SHP77 treated with DMSO at 0.1 percent for 48 hours (cell line): Measurements from ENCODE around the gene PITX1.

Source experiments
- DNase-seq: peaks from one replicate; lab custom pipeline; 2025; lab: John Stamatoyannopoulos, UW

Gene PITX1

DNA sequence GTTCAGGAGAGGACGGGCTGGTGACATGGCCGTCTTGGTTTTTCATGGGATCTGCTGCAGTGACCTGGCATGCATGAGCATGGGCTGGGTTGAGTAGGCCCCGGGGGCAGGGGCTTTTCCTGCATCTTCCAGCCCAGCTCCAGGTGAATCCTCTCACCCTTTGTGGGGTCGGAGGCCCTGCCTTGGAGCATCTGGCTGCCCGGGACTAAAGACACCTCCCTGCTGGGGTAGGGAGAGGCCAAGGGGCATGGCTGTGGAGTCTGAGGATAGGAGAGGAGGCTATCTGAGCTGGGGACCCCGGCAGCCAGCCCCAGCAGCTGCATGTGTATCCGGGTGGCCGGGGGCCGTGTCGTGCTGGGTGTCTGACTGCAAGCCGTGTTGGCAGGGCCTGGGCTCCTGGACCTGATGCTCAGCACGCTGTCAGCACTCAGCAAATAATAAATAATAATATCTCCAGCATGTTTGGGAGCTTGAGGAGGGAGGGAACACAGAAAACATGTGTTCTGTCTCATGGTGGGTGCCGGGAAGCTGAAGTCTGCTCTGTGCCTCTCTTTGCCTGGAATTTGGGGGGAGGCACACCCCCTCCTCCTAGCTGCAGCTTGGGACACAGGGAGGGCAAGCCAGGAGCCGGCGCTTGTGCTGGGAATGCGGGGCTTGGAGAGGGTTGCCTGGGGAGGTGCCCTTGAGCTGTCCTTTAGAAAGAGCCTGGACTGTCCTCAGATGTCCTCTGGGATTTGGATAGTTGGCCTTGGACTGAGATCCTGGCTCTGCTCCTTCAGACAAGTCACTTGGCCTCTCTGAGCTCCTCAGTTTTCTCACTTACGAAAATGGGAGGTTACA, 28.4 kb upstream of the PITX1 start:
- no peak for DNase-seq

DNA sequence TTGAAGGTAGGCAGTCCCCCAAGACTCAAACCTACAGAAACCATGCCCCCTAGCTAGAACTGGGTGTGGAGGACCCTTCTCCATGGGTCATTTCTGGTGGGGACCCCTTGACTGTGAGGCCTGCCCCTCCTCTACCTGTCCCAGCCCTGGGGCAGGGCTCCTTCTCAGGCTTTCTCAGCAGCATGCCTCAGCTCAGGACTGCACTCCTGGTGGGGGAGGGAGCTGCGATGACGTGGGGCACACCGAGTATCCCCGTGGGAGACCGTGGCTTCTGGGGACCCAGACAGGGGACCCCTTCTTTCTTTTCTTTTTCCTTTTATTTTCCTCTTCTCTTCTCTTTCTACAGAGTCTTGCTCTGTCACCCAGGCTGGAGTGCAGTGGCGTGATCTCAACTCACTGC, 27.0 kb upstream of the PITX1 start:
- no peak for DNase-seq

DNA sequence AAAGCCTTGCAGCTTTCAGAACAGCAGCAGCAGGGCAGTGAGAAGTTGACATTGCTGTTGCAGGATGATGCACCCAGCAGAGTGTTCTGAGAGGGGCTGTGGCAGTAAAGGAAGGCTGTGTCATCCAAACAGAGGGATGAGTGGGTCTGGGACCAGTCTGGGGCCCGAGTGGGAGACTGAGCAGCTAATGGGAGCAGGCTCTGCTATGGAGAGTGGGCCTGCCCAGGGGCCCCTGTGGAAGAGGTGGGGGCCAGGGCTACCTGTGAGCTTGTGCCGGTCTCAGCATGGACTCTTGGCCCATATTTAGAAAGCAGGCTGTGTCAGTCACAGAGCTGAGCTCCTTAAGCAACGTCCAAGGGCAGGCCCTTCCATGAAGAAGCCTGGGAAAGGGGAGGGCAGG, 26.0 kb upstream of the PITX1 start:
- no peak for DNase-seq

DNA sequence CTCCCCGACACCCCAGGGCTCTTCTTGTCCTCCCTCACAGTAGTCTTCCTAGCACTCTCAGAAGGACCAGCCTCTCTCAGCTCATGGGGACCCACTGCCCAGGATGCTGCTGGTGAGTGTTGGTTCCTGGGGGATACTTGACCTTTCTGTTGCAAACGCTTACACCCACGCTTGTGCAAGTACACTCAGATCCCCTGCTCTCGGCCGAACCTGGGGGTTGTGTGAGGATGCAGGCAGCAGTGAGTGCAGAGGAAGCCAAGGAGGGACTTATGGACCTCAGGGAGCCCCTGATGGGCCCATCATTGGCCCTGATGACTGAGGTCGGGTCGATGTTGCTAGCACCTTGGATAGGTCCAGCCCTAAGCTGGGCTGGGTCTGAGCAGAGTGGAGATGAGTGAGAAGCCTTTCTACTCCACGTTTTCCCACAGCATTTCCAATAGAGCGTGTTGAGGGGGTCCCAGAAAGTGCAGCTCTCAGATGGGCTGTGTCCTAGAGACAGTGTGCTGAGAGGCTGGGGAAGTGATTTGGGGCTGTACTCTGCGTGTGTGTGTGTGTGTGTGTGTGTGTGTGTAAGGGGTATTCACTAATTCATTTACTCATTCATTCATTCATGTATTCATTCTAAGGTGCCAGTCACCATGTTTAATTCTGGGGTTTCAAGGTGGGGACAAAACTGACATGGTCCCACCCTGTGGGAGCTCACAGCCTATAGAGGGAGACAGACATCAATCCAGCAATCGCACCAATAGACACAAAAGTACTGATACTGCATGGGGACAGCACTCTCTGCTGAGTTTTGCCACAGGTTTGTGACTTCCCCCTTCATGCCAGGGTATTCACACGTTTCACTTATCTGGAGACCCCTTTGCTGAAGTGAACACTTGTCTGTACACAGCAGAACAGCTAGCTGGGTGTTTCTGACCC, 25.2 kb upstream of the PITX1 start:
- no peak for DNase-seq

DNA sequence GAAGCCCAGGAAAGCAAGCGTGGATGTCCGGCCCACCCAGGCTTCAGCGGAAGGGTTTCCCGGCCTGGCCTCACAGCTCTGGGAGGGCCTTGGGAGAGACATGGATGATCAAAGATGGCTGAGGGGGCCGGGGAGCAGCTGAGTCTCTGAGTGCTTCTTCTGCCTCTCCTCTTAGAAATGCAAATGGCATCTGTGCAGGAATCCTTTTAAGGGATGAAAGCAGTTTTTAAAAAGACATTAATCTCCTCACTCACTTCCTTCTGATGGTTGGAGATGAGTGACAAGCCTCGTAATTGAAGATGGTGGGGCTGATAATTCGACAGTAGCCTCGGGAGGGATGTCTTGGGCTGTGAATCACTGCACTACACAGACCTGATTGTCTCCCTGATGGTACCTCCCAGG, 24.3 kb upstream of the PITX1 start:
- DNase-seq, result no peak

DNA sequence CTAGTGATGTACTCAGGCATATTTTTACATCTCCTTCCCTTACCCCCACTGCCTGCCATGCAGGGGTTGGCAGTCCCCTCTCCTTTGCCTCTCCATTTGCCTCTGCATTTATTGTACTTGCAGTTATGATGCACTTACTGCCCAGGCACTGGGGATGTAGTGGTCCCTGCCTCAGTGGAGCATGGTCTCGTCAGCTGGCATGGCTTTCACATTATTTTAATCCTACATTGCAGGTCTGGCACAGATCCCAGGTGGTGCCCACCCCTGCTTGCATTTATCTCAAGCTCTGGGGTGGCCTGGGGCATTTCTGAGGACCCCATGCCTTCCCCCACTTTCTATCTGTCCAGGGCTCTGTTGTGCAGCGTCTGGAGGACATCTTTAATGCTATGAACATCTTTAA, 23.2 kb upstream of the PITX1 start:
- DNase-seq, result no peak

DNA sequence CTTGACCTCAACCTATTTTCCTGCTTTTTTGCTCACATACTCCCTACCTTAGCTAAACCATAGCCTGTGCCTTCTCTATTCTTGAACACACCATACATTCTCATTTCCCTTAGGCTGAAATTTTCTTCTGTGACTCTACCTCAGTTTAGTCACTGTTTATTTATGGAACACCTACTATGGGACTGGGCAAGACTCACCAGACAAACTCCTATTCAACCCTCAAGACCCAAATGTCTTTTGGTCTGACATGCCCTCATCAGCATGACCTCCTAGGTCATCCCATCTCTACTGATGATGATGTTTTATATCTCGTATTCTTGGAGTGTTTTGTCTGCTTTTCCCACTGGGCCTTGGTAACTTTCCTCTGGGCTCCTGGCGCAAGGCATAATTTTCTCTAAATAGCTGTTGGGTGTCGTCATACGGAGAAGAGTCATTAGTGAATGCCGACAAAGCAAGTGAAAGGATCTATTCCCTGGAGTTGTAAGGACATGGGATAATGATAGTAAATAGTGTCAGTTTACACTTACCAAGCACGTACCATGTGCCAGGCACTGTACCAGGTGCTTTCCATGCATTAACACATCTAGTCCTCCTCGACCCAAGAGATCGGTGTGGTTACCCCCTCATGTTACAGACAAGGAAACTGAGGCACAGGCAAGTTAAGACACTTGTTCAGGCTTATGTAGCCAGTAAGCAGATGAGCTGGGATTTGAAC, 22.4 kb upstream of the PITX1 start:
- DNase-seq, result no peak

DNA sequence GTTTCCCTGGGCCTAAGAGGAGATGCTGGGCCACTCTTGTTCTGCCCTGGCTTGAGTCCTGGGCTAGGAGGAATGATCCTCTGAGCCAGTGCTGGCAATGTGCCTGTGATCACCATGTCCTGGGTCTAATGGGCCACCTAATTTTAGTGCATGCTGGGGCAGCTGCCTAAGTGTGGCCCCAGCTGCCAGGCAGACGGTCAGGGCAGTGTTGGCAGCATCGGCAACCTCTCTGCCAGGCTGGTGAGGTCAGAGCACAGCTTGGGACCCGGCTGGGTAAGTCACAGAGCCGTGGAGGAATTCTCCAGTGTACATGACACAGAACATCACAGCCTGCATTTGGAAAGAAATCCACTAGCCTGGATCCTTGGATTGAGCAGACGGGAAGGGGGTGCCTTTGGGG, 21.4 kb upstream of the PITX1 start:
- no peak for DNase-seq

DNA sequence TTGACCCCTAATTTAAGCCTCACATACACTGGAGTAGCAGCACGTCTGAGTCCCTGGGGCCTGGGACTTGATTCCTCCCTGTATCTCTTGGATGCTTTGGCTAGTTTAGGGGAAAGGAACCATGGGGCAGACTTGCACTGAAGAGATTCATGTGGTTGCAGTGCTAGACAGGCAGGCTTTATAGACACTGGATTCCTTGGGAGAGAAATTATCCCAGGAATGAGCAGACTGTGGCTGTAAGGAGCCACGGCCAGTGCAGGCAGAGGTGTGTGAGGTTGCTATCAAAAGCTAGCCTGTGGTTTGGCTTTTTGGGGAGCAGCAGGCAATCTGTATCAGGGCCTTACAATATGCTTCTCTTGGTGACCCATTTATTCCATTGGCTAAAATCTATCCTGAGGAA, 20.5 kb upstream of the PITX1 start:
- no peak for DNase-seq

DNA sequence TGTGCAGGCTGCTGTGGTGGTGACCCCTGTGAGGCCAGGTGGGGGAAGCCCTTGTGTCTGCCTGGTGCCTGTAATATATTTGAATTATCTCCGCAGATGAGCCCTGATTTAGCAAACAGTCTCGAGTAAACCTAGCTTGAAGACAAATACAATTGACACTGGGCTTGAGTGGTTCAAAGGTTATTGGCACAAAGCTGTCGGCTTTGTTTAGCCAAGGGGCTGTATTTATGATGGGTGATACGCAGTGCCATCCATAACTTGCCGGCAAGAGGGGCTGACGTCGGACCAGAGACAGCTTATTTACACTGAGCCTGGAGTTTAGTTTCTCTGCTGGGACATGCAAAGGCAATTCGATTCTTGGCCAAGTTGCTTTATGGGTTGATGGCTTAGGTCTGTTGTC, 20.0 kb upstream of the PITX1 start:
- peak; percentile 63 for DNase-seq

DNA sequence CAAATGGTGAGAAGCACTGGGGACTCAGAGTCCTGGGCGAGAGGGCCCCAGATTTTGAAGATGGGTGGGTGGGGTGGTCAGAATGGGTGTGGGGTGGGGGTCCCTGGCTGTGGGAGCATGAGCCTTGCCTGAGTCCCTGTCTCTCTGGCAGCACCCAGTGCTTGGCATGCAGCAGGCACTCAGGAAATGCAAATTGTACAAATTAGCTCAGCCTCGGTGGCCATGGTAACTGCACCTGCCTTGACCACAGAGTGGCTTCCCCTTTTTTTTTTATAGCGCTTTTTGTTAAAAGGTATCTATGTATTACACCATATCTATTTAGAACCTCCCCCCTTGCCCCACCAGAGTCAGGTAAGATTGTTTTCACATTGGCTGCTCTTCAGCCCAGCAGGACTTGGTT, 19.2 kb upstream of the PITX1 start:
- DNase-seq, result no peak

DNA sequence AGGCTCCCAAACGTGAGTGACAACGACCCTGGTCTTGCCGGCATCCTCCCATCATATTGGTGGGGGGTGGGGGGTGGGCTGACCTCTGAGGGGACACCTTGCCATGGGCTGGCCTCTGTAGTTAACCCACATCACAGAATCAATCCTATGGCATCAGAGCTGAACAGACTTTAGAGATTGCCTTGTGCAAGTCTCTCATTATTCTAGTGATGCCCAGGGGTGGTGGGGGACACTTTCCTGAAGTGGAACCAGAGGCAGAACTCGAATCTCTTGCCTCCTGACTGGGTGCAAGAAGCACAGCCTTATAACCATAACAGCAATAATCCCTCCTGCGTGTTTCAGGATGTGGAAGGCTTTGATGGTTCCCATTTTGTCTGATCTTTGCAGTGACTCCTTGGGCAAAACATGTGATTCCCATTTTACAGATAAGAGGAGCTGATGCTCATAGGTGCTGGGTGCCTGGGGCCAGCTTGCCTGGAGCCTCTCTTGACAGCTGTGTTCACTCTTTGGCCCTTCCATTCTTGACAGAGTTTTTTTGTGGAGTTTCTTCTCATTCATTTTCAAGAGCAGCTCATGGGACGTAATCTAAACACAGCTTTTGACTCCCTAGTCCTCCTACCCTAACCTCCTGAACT, 18.6 kb upstream of the PITX1 start:
- no peak for DNase-seq

DNA sequence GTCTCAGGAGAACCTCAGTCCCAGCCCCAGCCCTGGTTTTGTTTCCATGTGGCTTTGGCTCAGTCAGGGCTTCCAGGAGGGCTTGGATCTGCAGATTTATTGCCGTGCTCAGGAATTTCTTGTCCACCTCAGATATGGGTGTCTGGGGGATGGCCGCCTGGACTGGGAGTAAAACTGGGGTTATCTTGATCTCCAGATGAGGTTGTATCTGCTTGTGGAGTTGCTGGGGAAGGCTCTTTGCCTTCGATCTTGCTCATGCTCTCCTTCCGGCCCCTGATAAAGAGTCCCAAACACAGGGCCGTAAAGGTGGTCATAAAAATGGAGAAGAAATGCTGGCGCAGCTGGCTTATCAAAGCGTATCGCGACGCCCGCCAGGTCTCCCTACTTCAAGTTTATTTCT, 17.8 kb upstream of the PITX1 start:
- DNase-seq, result no peak

DNA sequence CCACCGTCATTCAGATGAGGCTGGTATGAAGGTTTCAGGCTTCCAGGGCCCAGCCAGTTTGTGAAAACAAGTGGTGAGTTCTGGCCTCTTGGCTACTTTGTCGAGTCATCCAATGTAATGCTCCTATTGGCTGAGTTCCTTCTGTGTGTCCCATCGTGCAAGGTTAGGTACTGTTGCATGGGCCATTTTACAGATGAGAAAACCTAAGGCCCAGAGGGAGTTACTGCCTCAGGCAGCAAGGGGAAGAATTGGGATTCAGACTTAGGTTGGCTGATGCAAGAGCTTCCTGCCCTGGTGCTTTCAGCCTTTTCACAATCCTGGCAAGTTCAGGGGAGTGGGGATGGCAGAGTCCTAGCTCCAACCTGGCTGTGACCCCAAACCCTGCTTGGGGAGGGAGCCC, 17.4 kb upstream of the PITX1 start:
- no peak for DNase-seq

DNA sequence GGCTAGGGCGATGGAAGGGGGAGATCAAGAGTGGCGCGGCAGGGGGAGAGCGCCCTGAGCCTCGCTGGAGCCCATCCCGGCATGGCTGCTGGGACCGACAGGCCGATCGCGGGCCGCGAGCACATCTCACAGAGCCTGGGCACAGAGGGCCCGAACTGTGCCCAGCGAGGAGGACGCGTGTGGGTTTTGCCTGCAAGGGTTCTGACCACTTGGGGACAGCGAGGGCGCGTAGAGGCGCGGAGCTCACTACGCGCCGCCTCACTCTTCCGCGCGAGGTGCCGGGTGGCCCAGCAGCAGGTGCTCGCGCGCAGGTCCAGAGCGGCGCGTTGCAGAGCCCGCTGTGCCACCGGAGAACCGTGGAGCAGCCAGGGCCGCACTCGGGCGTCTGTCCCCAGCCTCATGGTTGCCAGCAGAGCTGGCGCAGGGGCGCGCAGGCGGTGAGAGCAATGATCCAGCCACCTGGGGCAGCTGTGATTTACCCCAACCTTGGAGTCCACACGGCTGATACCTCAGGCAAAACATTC, 16.3 kb upstream of the PITX1 start:
- DNase-seq, result no peak

DNA sequence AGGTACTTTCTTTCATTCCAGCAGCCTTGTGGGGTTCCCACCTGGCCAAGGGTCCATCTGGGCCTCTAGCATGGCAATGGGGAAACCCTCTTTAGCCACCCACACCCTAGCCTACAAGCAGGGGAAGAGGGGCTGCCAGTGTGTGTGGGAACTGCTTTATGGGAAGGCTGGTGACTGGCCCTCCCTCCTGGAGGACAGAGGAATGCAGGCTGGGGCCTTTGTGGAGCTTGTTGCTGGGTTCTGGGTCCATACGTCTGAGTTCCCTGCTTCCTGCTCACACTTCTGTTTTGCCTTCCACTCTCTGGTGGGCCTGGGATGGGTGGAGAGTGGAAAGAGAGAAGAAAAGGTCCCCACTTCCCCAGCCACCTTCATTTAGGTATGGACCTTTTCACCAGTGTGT, 14.9 kb upstream of the PITX1 start:
- DNase-seq, result no peak

DNA sequence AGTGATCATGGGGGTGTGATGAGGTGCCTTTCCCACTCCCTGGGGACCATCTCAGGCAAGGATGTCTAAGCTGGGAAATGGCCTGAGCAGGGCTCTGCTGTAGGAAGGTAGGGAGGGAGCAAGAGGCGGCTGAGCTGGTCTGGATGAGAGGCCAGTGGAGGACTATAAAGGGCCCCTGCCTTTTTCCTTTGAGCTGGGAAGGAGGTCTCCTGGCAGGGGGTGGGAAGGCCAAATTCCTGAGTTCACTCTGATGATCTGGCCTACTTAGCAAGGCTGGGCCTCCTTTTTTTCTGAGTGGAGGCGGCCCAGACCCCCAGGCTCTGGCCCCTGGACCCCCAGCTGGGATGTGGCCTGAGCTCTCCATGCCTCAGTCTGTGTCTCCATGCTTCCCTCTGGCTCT, 14.3 kb upstream of the PITX1 start:
- no peak for DNase-seq

DNA sequence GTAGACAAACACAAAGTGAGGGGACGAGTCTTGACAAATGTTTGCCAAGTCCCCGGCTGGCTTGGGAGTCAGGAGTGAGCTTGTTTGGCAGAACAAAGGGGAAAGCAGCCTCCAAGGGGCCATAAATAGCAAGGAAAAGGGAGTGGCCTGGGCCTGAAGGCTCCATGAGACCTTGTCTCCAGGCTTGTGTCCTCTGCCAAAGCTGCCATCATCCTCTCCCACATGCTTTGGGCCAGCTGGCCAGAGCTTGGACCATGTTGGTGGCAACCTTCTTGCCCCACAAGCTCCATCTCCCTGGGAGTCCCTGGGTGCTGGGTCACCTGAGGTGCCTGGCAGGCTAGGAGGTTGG, 13.3 kb upstream of the PITX1 start:
- no peak for DNase-seq

DNA sequence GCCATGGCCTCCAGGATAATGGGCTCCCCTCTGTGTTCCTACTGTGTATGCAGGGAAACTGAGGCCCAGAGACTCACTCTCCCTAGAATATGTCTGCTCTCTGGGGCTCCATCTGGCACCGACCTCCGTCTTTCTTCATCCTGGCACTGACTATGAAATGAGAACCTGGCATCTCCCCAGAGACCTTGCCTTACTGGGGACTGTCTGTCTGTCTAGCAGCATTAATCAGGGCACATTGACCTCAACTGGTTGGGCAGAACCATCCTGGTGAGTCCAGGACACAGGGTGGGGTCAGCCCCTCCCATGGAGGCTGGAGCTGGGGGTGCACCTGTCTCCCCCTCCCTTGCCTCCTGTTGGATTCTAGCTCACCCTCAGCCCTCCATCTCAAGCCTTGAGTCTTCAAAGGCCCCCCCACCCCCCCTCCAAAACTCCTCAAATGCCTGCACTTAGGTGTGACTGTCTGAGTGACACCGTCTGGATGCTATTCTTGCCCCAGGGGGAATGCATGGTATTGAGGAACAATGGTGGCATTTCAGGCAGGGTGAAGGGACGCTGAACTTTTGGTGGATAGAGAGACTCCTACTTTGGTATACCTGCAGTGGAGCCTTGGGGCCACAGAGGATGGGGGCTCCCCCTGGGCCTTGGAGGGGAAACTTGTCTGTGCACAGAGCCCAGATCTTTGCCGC, 12.8 kb upstream of the PITX1 start:
- no peak for DNase-seq

DNA sequence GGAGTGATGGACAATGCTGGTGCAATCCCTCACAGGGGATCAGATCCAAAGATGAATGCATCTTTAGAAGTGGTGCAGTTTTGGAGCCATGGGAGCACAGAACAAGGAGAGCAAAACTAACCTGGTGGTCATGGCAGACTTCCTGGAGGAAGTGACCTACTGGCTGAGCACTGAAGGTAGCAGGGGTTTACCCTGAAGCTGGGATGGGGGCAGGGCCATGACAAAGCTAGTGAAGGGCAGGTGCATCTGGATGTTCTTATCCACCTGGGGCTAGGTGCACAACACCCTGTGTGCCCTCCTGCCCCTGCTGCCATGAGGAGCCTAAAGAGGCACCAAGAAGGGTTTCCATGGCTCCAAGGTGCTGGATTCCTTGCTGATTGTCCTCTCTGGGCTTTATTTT, 11.5 kb upstream of the PITX1 start:
- DNase-seq, result no peak

DNA sequence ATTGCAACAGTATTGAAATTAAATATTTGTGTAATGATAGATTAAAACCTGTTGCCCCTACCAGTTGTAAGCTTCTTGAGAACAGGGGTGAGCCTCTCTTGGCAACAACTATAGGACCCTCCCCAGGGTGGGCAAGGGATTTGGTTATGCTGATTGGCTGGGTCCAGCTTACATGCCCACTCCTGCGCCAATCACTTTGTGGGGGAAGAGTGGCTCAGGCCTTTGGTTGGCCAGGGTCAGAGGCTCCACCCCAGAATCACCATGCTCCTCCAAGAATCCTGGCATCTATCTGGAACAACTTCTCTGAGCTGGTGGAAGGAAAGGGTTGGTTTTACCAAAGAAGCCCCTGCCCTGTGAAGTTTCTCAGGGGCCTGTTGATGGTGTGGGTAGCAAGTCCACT, 8.6 kb upstream of the PITX1 start:
- DNase-seq, result no peak
